ENCODE measurements around the gene NES. TPM values are rescaled to one million over a fixed set of nuclear protein-coding genes. Genes with fewer than 3 reads are reported as not detected.

The NES gene
- total and polyA plus RNA-seq, 11 donors: 59.7 to 499 (median 158) TPM

GRCh38 chr1:156712626-156713025 is 35.4 kb upstream of the NES start:
- H3K36me3 ChIP-seq: peaks cover 0 to 6% (median 0%) of the 10 kb centered on the region in 9 donors
- no peaks in the 10 kb centered on the region for H3K27me3 ChIP-seq
- intact Hi-C loops (cut with DNase I): no loop called here
- peaks cover 0 to 22% (median 9%) of the 10 kb centered on the region in 12 donors for H3K4me1 ChIP-seq
- H3K4me3 ChIP-seq: no peak overlapping the region
- no peak for TF ChIP-seq POLR2A (IDR thresholded peaks at IDR 0.05)
- TF ChIP-seq CTCF (IDR thresholded peaks at IDR 0.05): no peak
- no peaks in the 10 kb centered on the region for H3K9me3 ChIP-seq
- ATAC-seq: no peak
- no peak overlapping the region for H3K27ac ChIP-seq
- peak in 1 of 5 donors; percentile 23 for DNase-seq
- WGBS, 4 donors: 85 to 91% (median 86%) methylated on average over 3 of the region's 3 CpGs

GRCh38 chr1:156711011-156711817 is 34.0 kb upstream of the NES start:
- intact Hi-C loops (cut with DNase I): no loop called here

GRCh38 chr1:156709757-156710489 is 32.7 kb upstream of the NES start:
- DNase-seq: peak; percentile 4 to 81 (median 65)
- Histone ChIP-seq H3K9me3 (no peaks in the 10 kb centered on the region), H3K4me1 (peaks cover 0 to 47% (median 32%) of the 10 kb centered on the region in 12 donors), H3K4me3 (no peak overlapping the region), H3K27ac (peak overlapping the region in 5 of 12 donors; percentile 2 to 84 (median 52)), H3K27me3 (peaks cover 0 to 17% (median 2%) of the 10 kb centered on the region in 9 donors), H3K36me3 (no peaks in the 10 kb centered on the region)
- peak; percentile 56 to 85 (median 68) for ATAC-seq
- TF ChIP-seq CTCF (IDR thresholded peaks at IDR 0.05) (no peak), POLR2A (IDR thresholded peaks at IDR 0.05) (no peak)
- intact Hi-C loops (cut with DNase I): no loop called here
- WGBS, 4 donors: 37 to 49% (median 39%) methylated on average over 5 to 11 of the region's 11 CpGs

More at GRCh38 chr1:156711011-156711817, 34.0 kb upstream of the NES start:
- Histone ChIP-seq H3K4me3 (no peak overlapping the region), H3K27me3 (peaks cover 0 to 5% (median 0%) of the 10 kb centered on the region in 9 donors), H3K36me3 (peaks cover 0 to 6% (median 0%) of the 10 kb centered on the region in 9 donors), H3K9me3 (no peaks in the 10 kb centered on the region), H3K27ac (peak overlapping the region in 1 of 12 donors; percentile 9), H3K4me1 (peaks cover 0 to 34% (median 19%) of the 10 kb centered on the region in 12 donors)
- DNase-seq: peak in 1 of 5 donors; percentile 44
- no peak for ATAC-seq
- 84 to 89% (median 88%) methylated on average over 8 to 9 of the region's 9 CpGs for WGBS, 4 donors
- TF ChIP-seq CTCF (IDR thresholded peaks at IDR 0.05): no peak
- TF ChIP-seq POLR2A (IDR thresholded peaks at IDR 0.05): no peak

GRCh38 chr1:156709031-156709430 is 31.8 kb upstream of the NES start:
- H3K27me3 ChIP-seq: peaks cover 0 to 26% (median 10%) of the 10 kb centered on the region in 9 donors
- H3K36me3 ChIP-seq: no peaks in the 10 kb centered on the region
- H3K4me3 ChIP-seq: no peak overlapping the region
- intact Hi-C loops (cut with DNase I): no loop called here
- no peak for TF ChIP-seq POLR2A (IDR thresholded peaks at IDR 0.05)
- TF ChIP-seq CTCF (IDR thresholded peaks at IDR 0.05): no peak
- ATAC-seq (no peak), DNase-seq (no peak)
- no peaks in the 10 kb centered on the region for H3K9me3 ChIP-seq
- 84 to 90% (median 89%) methylated on average over 4 of the region's 4 CpGs for WGBS, 4 donors
- peaks cover 0 to 55% (median 36%) of the 10 kb centered on the region in 12 donors for H3K4me1 ChIP-seq
- H3K27ac ChIP-seq: peak overlapping the region in 3 of 12 donors; percentile 47 to 84 (median 83)

Data from heart left ventricle (tissue), 16 donors.